GM18861 (cell line): Measurements from ENCODE around the gene ANKEF1.

Source experiments
- ATAC-seq: cut with Tn5 transposase; IDR thresholded peaks from one replicate; pipeline ENCODE4 v1.9.1; 2021; ENCODE audit not compliant: unreplicated experiment

Gene ANKEF1

GRCh38 chr20:10079964-10080363 is 45.2 kb downstream of the ANKEF1 start:
- no peak for ATAC-seq

- ATAC-seq: no peak
These were observed 45.8 kb downstream of the ANKEF1 start for GRCh38 chr20:10080574-10080973.

GRCh38 chr20:10089871-10090587 is 55.2 kb downstream of the ANKEF1 start:
- no peak for ATAC-seq

- peak; percentile 66 for ATAC-seq
These were observed 55.9 kb downstream of the ANKEF1 start for GRCh38 chr20:10090588-10091166.

GRCh38 chr20:10093087-10093591 is 58.4 kb downstream of the ANKEF1 start:
- no peak for ATAC-seq

GRCh38 chr20:10094566-10095173 is 59.9 kb downstream of the ANKEF1 start:
- ATAC-seq: no peak

GRCh38 chr20:10096790-10097189 is 62.0 kb downstream of the ANKEF1 start:
- ATAC-seq: no peak

- ATAC-seq: no peak
These were observed 70.3 kb downstream of the ANKEF1 start for GRCh38 chr20:10105046-10105445.
